Coronary artery (tissue), 2 donors: ENCODE measurements around the gene VAPA.

Experiments
- DNase-seq: peaks from one replicate; pipeline ENCODE4 v3.0.0-alpha.2; 2017; ENCODE audit warnings: low spot score
- H3K27ac ChIP-seq, 2 donors: fragments of 200-600 bp; sonication (generic); one replicate each; pipeline ENCODE4 v1.5.1; 2016 to 2019
- H3K4me3 ChIP-seq: fragments of 200-600 bp; sonication (generic); 2 replicates; pipeline ENCODE4 v1.5.1; 2016; ENCODE audit warnings: mild to moderate bottlenecking, moderate library complexity
- CTCF ChIP-seq: fragments of 200-600 bp; sonication (generic); IDR thresholded peaks from one replicate; pipeline ENCODE4 v1.5.1; 2019; ENCODE audit warnings: antibody characterized with exemption

VAPA gene

DNA sequence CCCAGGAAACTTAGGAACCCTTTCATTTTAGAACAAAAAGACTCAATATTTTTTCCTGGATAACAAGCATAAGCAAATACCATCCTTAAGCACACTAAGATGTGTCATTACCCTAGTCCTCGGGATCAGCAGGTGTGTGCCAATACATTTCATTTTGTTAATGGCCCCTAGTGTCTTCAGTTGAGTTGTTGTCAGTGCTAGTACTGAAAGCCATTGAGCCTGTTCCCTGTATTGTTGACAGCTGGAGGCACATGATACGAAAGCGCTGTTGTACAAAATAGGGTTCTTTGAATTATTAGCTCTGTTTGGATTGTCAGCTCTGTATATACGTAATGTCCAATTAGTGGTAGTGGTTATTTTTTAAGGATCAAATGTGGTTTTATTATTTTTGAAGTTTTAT is 29.5 kb downstream of the VAPA start:
- Histone ChIP-seq H3K4me3 (no peak overlapping the region), H3K27ac (no peak overlapping the region)
- no peak for DNase-seq
- no peak for TF ChIP-seq CTCF

- TF ChIP-seq CTCF, result no peak
- Histone ChIP-seq H3K27ac (no peak overlapping the region), H3K4me3 (no peak overlapping the region)
- no peak for DNase-seq
Measured at GRCh38 chr18:9944805-9945204, 31.0 kb downstream of the VAPA start.

DNA sequence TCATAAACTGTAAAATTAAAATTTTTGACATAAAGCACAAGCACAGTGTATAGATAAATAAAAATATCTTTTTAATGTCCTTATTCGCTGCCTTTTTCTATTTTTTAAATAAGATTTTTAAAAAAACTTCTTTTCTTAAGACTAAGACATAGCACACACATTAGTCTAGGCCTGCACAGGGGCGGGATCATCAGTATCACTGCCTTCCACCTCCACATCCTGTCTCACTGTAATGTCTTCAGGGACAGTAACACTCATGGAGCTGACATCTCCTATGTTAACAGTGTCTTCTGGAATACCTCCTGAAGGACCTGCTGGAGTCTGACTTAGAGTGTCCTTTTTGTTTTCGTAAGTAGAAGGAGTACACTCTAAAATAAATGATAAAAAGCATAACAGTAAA is 33.0 kb downstream of the VAPA start:
- Histone ChIP-seq H3K27ac (no peak overlapping the region), H3K4me3 (no peak overlapping the region)
- DNase-seq, result no peak
- no peak for TF ChIP-seq CTCF

DNA sequence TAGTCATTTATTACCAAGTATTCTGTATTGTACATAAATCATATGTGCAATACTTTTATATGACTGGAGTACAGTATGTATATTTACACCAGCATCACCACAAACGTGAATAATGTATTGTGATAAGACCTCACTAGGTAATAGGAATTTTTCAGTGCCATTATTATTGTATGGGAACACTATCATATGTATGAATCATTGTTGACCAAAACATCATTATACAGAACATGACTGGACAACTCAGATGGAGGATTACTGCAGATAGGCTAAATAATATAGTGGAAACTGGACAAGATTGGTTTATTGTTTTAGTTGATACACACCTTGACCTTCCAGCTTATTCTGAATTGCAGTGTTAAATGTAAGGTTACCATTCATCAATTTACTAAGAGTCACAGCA is 33.4 kb downstream of the VAPA start:
- TF ChIP-seq CTCF, result no peak
- H3K4me3 ChIP-seq, result no peak overlapping the region
- no peak for DNase-seq
- H3K27ac ChIP-seq, result no peak overlapping the region

DNA sequence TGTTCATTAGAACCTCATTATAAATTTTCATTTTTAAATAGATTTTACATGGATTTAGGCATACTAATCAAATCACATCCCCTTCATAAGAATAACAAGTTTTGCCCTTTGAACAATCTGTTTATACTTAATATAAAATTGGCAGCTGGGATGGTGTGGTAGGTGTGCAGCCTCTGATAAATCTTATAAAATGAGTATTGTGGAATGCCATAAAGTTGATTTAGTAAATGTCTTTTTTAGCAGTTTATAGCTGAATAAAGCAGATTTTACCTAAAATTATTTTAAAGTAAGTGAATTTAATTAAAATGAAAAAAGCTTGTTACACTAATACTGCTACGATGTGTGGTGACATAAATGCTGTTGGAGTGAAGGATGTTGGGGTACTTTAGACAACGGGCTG is 35.5 kb downstream of the VAPA start:
- no peak overlapping the region for H3K4me3 ChIP-seq
- TF ChIP-seq CTCF, result no peak
- no peak overlapping the region for H3K27ac ChIP-seq
- DNase-seq, result no peak

GRCh38 chr18:9949861-9950260 is 36.0 kb downstream of the VAPA start:
- H3K27ac ChIP-seq, result no peak overlapping the region
- TF ChIP-seq CTCF, result no peak
- no peak for DNase-seq

GRCh38 chr18:9950289-9951016 is 36.6 kb downstream of the VAPA start:
- H3K27ac ChIP-seq, result no peak overlapping the region
- no peak overlapping the region for H3K4me3 ChIP-seq
- TF ChIP-seq CTCF, result no peak
- DNase-seq, result no peak

More at GRCh38 chr18:9949861-9950260, 36.0 kb downstream of the VAPA start:
- no peak overlapping the region for H3K4me3 ChIP-seq
